Kidney (tissue), 14 donors: ENCODE data around the gene MDFI. TPM values are rescaled to one million over a fixed set of nuclear protein-coding genes. Genes with fewer than 3 reads are reported as not detected.

Source experiments
- DNase-seq, 5 donors: peaks; one replicate each; pipeline ENCODE4 v3.0.0-alpha.2; 2013 to 2020
- FAIRE-seq: peaks from 2 replicates; lab custom pipeline; 2012; peaks lifted over from hg19 to GRCh38; lab: Jason Lieb, UNC
- H3K27ac ChIP-seq, 2 donors: one replicate each; pipeline ENCODE4 v1.7.0; 2013; ENCODE audit warnings: low read depth in 2 of 2, low read length in 2 of 2, inconsistent platforms in 1 of 2
- H3K27me3 ChIP-seq: one replicate; pipeline ENCODE4 v1.7.1; 2013; ENCODE audit warnings: low read length, inconsistent platforms; ENCODE audit not compliant: control insufficient read depth, insufficient read depth
- H3K36me3 ChIP-seq, 3 donors: one replicate each; pipeline versions ENCODE4 v1.7.0 to v1.7.1; 2013; ENCODE audit warnings: low read length in 3 of 3, control low read depth in 1 of 3, inconsistent platforms in 1 of 3; ENCODE audit not compliant: insufficient read depth in 3 of 3, control insufficient read depth in 2 of 3
- H3K4me1 ChIP-seq, 3 donors: one replicate each; pipeline versions ENCODE4 v1.7.0 to v1.7.1; 2013; ENCODE audit warnings: low read length in 3 of 3, inconsistent platforms in 1 of 3, low read depth in 1 of 3; ENCODE audit not compliant: control insufficient read depth in 2 of 3, insufficient read depth in 2 of 3
- H3K4me3 ChIP-seq, 3 donors: one replicate each; pipeline versions ENCODE4 v1.7.0 to v1.8.1; 2013; ENCODE audit warnings: low read length in 3 of 3, control low read depth in 1 of 3, inconsistent platforms in 1 of 3
- H3K9ac ChIP-seq, 3 donors: one replicate each; pipeline versions ENCODE4 v1.7.0 to v1.7.1; 2013; ENCODE audit warnings: low read length in 3 of 3, control low read depth in 1 of 3, inconsistent platforms in 1 of 3
- H3K9me3 ChIP-seq, 3 donors: one replicate each; pipeline versions ENCODE4 v1.7.0 to v1.7.1; 2013; ENCODE audit warnings: low read length in 3 of 3, control low read depth in 1 of 3, inconsistent platforms in 1 of 3; ENCODE audit not compliant: control insufficient read depth in 2 of 3, insufficient read depth in 1 of 3
- intact Hi-C: fragments of 100-400 bp; cut with DNase I; formaldehyde crosslinking; loops from one replicate; pipeline ENCODE4 v1.11.1; 2022
- polyA plus RNA-seq: library from polyadenylated mRNA; stranded (reverse); fragments of 350-450 nt; fragmentation: Illumina TruSeq; extraction: RNeasy Lipid Tissue Mini Kit (QIAGEN cat#74804); gene quantifications from one replicate; pipeline ENCODE4 v1.2.3, GENCODE V29; 2014; ENCODE audit warnings: low read depth, low replicate concordance; ENCODE audit not compliant: insufficient read depth
- total RNA-seq: library from RNA; stranded (reverse); fragmentation: NEBNext Ultra II Directional; extraction: Animal tissue kit (Norgen Biotek cat#: 25700); gene quantifications from one replicate; pipeline ENCODE4 v1.2.1, GENCODE V29; 2021
- TF ChIP-seq, protein P1 (sequence below): IDR thresholded peaks from 3 replicates; pipeline ENCODE4 v1.5.1; 2012; ENCODE audit warnings: mild to moderate bottlenecking, moderate library complexity, borderline replicate concordance; ENCODE audit not compliant: insufficient read depth; ENCODE audit errors: extremely low read depth
- donor health status: control.
- donor health status: control.
- donor health status: control.
- donor health status: control.
- donor health status: control.
- donor health status: DM: yes; HTN: yes; CAD: no.
- donor health status: Normal renal cell carcinoma (clear cell type).

Gene MDFI
- total and polyA plus RNA-seq, 2 donors from 2014 or later, result 2.3 to 16.9 TPM

DNA sequence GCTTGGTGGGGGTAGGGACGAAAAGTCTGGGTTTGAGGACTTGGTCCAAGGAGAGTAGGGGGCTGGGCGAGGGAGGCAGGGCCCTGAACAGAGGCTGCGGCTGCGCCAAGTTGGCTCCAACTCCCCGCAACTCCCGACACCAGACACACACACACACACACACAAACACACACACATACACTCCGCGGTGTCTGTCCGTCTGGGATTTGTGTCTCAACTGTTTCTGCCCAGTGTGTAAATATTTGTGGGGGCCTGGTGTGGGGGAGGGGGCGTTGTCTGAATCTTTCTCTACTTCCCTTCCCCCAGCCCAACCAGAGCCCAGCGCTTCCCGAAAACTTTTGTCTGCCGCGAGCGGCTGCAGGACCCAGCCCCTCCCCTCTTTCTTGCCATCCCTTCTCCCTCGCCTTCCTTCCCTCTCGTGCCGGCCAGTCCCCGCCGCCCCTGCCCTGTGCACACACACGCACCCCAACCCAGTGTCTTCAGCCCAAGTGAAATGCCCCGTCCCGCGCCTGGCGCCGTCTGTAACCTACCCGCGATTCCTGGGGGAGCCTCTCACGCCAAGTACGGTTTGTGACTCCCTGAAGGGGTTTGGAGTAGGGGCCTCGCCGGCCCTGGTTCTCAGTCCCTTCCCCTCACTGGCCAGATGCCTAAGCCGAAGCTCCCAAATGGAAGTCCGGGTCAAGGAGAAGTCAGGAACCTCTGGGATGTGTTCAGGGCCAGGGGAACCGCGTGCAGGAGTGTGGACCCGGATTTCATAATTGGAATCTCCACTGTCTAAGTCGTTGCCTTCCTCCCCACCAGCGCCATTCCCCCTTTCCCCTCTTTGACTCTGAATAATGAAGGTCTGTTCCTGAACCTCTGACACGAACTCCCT lies 904 bp downstream of the MDFI start:
- DNase-seq (peak; percentile 60 to 84 (median 74)), FAIRE-seq (no peak)
- Histone ChIP-seq H3K36me3 (no peaks in the 10 kb centered on the region), H3K27ac (peak overlapping the region in 1 of 2 donors; percentile 28), H3K27me3 (no peaks in the 10 kb centered on the region), H3K9ac (peak overlapping the region in 2 of 3 donors; percentile 19 to 29), H3K4me1 (peaks cover 3 to 13% (median 4%) of the 10 kb centered on the region in 3 donors), H3K4me3 (peak overlapping the region in 2 of 3 donors; percentile 25 to 64), H3K9me3 (no peaks in the 10 kb centered on the region)
- intact Hi-C loops, result no loop called here
- TF ChIP-seq, protein P1, sequence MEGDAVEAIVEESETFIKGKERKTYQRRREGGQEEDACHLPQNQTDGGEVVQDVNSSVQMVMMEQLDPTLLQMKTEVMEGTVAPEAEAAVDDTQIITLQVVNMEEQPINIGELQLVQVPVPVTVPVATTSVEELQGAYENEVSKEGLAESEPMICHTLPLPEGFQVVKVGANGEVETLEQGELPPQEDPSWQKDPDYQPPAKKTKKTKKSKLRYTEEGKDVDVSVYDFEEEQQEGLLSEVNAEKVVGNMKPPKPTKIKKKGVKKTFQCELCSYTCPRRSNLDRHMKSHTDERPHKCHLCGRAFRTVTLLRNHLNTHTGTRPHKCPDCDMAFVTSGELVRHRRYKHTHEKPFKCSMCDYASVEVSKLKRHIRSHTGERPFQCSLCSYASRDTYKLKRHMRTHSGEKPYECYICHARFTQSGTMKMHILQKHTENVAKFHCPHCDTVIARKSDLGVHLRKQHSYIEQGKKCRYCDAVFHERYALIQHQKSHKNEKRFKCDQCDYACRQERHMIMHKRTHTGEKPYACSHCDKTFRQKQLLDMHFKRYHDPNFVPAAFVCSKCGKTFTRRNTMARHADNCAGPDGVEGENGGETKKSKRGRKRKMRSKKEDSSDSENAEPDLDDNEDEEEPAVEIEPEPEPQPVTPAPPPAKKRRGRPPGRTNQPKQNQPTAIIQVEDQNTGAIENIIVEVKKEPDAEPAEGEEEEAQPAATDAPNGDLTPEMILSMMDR, result no peak

DNA sequence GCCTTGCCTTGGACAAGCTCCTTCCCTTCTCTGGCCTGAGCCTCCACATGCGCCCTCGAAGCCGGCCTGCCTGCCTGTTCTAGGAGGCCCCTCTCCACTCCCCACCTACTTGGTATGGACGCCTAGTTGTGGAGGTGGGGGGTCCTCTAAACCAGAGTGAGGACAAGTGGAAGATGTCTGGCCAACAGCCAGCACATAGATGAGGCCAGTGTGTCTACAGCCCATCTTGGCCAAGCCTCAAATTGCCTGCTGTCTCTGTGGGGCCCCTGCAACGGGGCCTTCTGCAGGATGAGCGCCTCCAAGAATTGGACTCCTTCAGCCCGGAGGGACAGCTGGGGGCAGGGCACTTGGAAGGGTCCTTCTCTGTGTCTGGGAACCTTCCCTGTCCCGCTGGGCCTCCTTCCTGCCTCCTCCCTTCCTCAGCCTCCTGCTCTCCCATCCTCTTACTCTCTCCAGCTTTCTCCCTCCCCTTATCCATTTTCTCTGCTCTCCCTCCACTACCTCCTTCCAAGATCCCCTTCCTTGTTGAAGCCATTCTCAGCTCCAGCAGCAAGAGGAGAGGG lies 1.6 kb downstream of the MDFI start:
- DNase-seq (peak in 3 of 5 donors; percentile 62 to 77 (median 69)), FAIRE-seq (no peak)
- intact Hi-C loops, result no loop called here
- Histone ChIP-seq H3K4me3 (peak overlapping the region in 1 of 3 donors; percentile 28), H3K27me3 (no peaks in the 10 kb centered on the region), H3K4me1 (peaks cover 3 to 13% (median 4%) of the 10 kb centered on the region in 3 donors), H3K9me3 (no peaks in the 10 kb centered on the region), H3K36me3 (no peaks in the 10 kb centered on the region), H3K27ac (no peak overlapping the region), H3K9ac (no peak overlapping the region)
- TF ChIP-seq, protein P1, result no peak

DNA sequence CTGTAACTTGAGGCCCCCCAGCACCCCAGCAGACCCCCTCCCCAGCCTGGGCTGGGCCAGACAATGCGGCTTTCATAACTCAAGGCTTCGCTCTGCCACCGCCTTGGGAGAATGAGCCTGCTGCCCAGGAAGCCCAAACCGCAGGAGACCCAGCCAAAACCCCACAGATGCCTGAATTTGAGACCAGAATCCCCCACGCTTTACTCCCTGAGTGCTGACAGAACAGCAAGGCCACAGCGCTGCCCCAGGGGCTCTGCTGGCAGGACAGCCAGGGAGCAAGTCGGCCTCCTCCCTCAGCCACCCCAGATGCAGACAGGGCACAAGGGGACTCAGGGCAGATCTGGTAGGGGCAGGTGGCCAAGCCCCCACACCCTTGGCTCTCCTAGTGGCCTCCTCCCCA lies 2.2 kb downstream of the MDFI start:
- H3K36me3 ChIP-seq, result no peaks in the 10 kb centered on the region
- no peak overlapping the region for H3K4me3 ChIP-seq
- peak in 1 of 5 donors; percentile 66 for DNase-seq
- TF ChIP-seq, protein P1, result no peak
- peaks cover 3 to 13% (median 4%) of the 10 kb centered on the region in 3 donors for H3K4me1 ChIP-seq
- intact Hi-C loops, result no loop called here
- no peak for FAIRE-seq
- no peaks in the 10 kb centered on the region for H3K9me3 ChIP-seq
- H3K27ac ChIP-seq, result no peak overlapping the region
- no peak overlapping the region for H3K9ac ChIP-seq
- H3K27me3 ChIP-seq, result no peaks in the 10 kb centered on the region
